Neural progenitor cell (in vitro differentiated cells): ENCODE measurements around the gene FAM124A. TPM values are rescaled to one million over a fixed set of nuclear protein-coding genes. Genes with fewer than 3 reads are reported as not detected.
"Not testable (repeated sequence)": the region's sequence is repeated elsewhere in the genome, so short reads cannot be mapped to it uniquely, and the experiment has no call there.

Experiments used
- DNase-seq: peaks from one replicate; pipeline ENCODE4 v3.0.0-alpha.2; 2016; ENCODE audit warnings: low spot score
- H2AFZ ChIP-seq: fragments of 200-600 bp; sonication (generic); replicated peaks from 2 replicates; pipeline ENCODE4 v1.6.1; 2016; ENCODE audit warnings: antibody characterized with exemption
- H3F3A ChIP-seq: fragments of 200-600 bp; sonication (generic); 2 replicates; pipeline ENCODE4 v1.6.1; 2016; ENCODE audit warnings: antibody characterized with exemption, low read depth
- H3K27ac ChIP-seq: fragments of 200-600 bp; sonication (generic); 2 replicates; pipeline ENCODE4 v1.5.1; 2016; ENCODE audit warnings: mild to moderate bottlenecking
- H3K27me3 ChIP-seq: fragments of 200-600 bp; sonication (generic); 2 replicates; pipeline ENCODE4 v1.6.1; 2016; ENCODE audit warnings: mild to moderate bottlenecking, moderate library complexity
- H3K36me3 ChIP-seq: fragments of 200-600 bp; sonication (generic); 2 replicates; pipeline ENCODE4 v1.5.1; 2016
- H3K4me1 ChIP-seq: fragments of 200-600 bp; sonication (generic); 2 replicates; pipeline ENCODE4 v1.6.1; 2016; ENCODE audit warnings: mixed run types
- H3K4me2 ChIP-seq: fragments of 200-600 bp; sonication (generic); 2 replicates; pipeline ENCODE4 v1.6.1; 2016
- H3K4me3 ChIP-seq: fragments of 200-600 bp; sonication (generic); 2 replicates; pipeline ENCODE4 v1.5.1; 2016
- H3K79me2 ChIP-seq: fragments of 200-600 bp; sonication (generic); 2 replicates; pipeline ENCODE4 v1.6.1; 2016; ENCODE audit warnings: low read depth
- H3K9ac ChIP-seq: fragments of 200-600 bp; sonication (generic); 2 replicates; pipeline ENCODE4 v1.6.1; 2016
- H3K9me3 ChIP-seq: fragments of 200-600 bp; sonication (generic); 2 replicates; pipeline ENCODE4 v1.5.1; 2016; ENCODE audit warnings: low read depth
- H4K20me1 ChIP-seq: fragments of 200-600 bp; sonication (generic); 2 replicates; pipeline ENCODE4 v1.6.1; 2016; ENCODE audit warnings: low read depth
- H3K27ac Mint-ChIP-seq: 3 replicates; pipeline ENCODE4 v1.8.0; 2021; ENCODE audit warnings: mixed read lengths
- H3K27me3 Mint-ChIP-seq: 2 replicates; pipeline ENCODE4 v1.8.0; 2022; ENCODE audit warnings: low read depth, mild to moderate bottlenecking, inconsistent platforms, moderate library complexity, mixed read lengths; ENCODE audit not compliant: insufficient read depth
- H3K36me3 Mint-ChIP-seq: 3 replicates; pipeline ENCODE4 v1.8.0; 2021; ENCODE audit warnings: mixed read lengths
- H3K4me1 Mint-ChIP-seq: 3 replicates; pipeline ENCODE4 v1.8.0; 2021; ENCODE audit warnings: mixed read lengths
- H3K4me3 Mint-ChIP-seq: 3 replicates; pipeline ENCODE4 v1.8.0; 2021; ENCODE audit warnings: mild to moderate bottlenecking, moderate library complexity, mixed read lengths
- H3K9me3 Mint-ChIP-seq: 3 replicates; pipeline ENCODE4 v1.8.0; 2020; ENCODE audit warnings: mixed read lengths
- CTCF ChIP-seq: fragments of 200-600 bp; sonication (generic); IDR thresholded peaks from 2 replicates; pipeline ENCODE4 v1.5.1; 2017; ENCODE audit warnings: antibody characterized with exemption, mild to moderate bottlenecking
- EZH2 ChIP-seq: fragments of 200-600 bp; sonication (generic); IDR thresholded peaks from 2 replicates; pipeline ENCODE4 v1.6.1; 2017; ENCODE audit warnings: antibody characterized with exemption, mild to moderate bottlenecking, moderate library complexity
- EZH2phosphoT487 ChIP-seq: fragments of 200-600 bp; sonication (generic); IDR thresholded peaks from 2 replicates; pipeline ENCODE4 v1.6.1; 2017; ENCODE audit warnings: antibody characterized with exemption
- total RNA-seq: library from RNA; depleted of rRNA; stranded (reverse); fragments of >200 nt; gene quantifications from 2 replicates; pipeline ENCODE4 v1.2.3, GENCODE V29; 2015; ENCODE audit warnings: low replicate concordance

Gene FAM124A
- total RNA-seq, 1 donor from 2014 or later = 22.6 TPM

- Histone ChIP-seq H3K4me2 (no peak overlapping the region), H3K27ac (no peak overlapping the region), H3K79me2 (no peaks in the 10 kb centered on the region), H3K4me3 (no peak overlapping the region), H3K27me3 (no peaks in the 10 kb centered on the region), H3K36me3 (no peaks in the 10 kb centered on the region), H3F3A (peaks cover 30% of the 10 kb centered on the region), H2AFZ (peak overlapping the region; percentile 54), H3K4me1 (peaks cover 8% of the 10 kb centered on the region), H3K9ac (no peak overlapping the region), H3K9me3 (no peaks in the 10 kb centered on the region), H4K20me1 (no peaks in the 10 kb centered on the region)
- H3K9me3 Mint-ChIP-seq = no peaks in the 10 kb centered on the region
- peaks cover 8% of the 10 kb centered on the region for H3K4me1 Mint-ChIP-seq
- no peak overlapping the region for H3K27ac Mint-ChIP-seq
- TF ChIP-seq CTCF (peak; percentile 99), EZH2phosphoT487 (no peak)
- peaks cover 15% of the 10 kb centered on the region for H3K27me3 Mint-ChIP-seq
- peak; percentile 88 for DNase-seq
- peaks cover 5% of the 10 kb centered on the region for H3K36me3 Mint-ChIP-seq
- no peak overlapping the region for H3K4me3 Mint-ChIP-seq
Observed at GRCh38 chr13:51286135-51287002, 64.2 kb downstream of the FAM124A start.

GRCh38 chr13:51287758-51288157 is 65.6 kb downstream of the FAM124A start:
- Mint-ChIP-seq H3K9me3 (no peaks in the 10 kb centered on the region), H3K4me3 (no peak overlapping the region), H3K36me3 (peaks cover 2% of the 10 kb centered on the region), H3K27me3 (peaks cover 15% of the 10 kb centered on the region), H3K4me1 (peaks cover 8% of the 10 kb centered on the region), H3K27ac (peak overlapping the region; percentile 79)
- no peaks in the 10 kb centered on the region for H3K36me3 ChIP-seq
- H3K27me3 ChIP-seq = no peaks in the 10 kb centered on the region
- DNase-seq = no peak
- no peak overlapping the region for H2AFZ ChIP-seq
- H3K4me1 ChIP-seq = peaks cover 16% of the 10 kb centered on the region
- H3K79me2 ChIP-seq = no peaks in the 10 kb centered on the region
- no peak overlapping the region for H3K27ac ChIP-seq
- TF ChIP-seq CTCF (no peak), EZH2 (no peak)
- no peaks in the 10 kb centered on the region for H4K20me1 ChIP-seq
- H3K4me3 ChIP-seq = no peak overlapping the region
- H3F3A ChIP-seq = peaks cover 27% of the 10 kb centered on the region
- H3K9ac ChIP-seq = no peak overlapping the region
- H3K9me3 ChIP-seq = no peaks in the 10 kb centered on the region
- H3K4me2 ChIP-seq = no peak overlapping the region

GRCh38 chr13:51288254-51288653 is 66.1 kb downstream of the FAM124A start:
- H3K9ac ChIP-seq, H3K9me3 Mint-ChIP-seq, DNase-seq, H3K27me3 ChIP-seq, H3K4me3 Mint-ChIP-seq, H3K27ac Mint-ChIP-seq, H3K79me2 ChIP-seq, H3K27ac ChIP-seq, H3K4me1 Mint-ChIP-seq, H3K4me2 ChIP-seq, H4K20me1 ChIP-seq, H2AFZ ChIP-seq, H3K36me3 Mint-ChIP-seq, H3K9me3 ChIP-seq, H3K4me3 ChIP-seq, H3K36me3 ChIP-seq: not testable (repeated sequence)
- peaks cover 16% of the 10 kb centered on the region for H3K4me1 ChIP-seq
- peaks cover 15% of the 10 kb centered on the region for H3K27me3 Mint-ChIP-seq
- H3F3A ChIP-seq = peaks cover 27% of the 10 kb centered on the region

GRCh38 chr13:51291341-51291740 is 69.1 kb downstream of the FAM124A start:
- no peaks in the 10 kb centered on the region for H3K9me3 Mint-ChIP-seq
- H3K27me3 Mint-ChIP-seq = peaks cover 12% of the 10 kb centered on the region
- H4K20me1 ChIP-seq = no peaks in the 10 kb centered on the region
- no peaks in the 10 kb centered on the region for H3K79me2 ChIP-seq
- DNase-seq = no peak
- H3K4me3 ChIP-seq = no peak overlapping the region
- H3K9me3 ChIP-seq = no peaks in the 10 kb centered on the region
- no peak overlapping the region for H3K4me2 ChIP-seq
- no peaks in the 10 kb centered on the region for H3K27me3 ChIP-seq
- no peak for TF ChIP-seq CTCF
- no peak for TF ChIP-seq EZH2
- H3K36me3 ChIP-seq = no peaks in the 10 kb centered on the region
- H3K27ac ChIP-seq = no peak overlapping the region
- peaks cover 5% of the 10 kb centered on the region for H3F3A ChIP-seq
- no peak overlapping the region for H3K9ac ChIP-seq
- H3K4me1 Mint-ChIP-seq = peaks cover 8% of the 10 kb centered on the region
- no peaks in the 10 kb centered on the region for H3K36me3 Mint-ChIP-seq
- H3K4me1 ChIP-seq = peaks cover 16% of the 10 kb centered on the region
- no peak overlapping the region for H3K4me3 Mint-ChIP-seq
- H2AFZ ChIP-seq = no peak overlapping the region
- no peak overlapping the region for H3K27ac Mint-ChIP-seq
